ENCODE data around the gene SPRING1. TPM values are rescaled to one million over a fixed set of nuclear protein-coding genes. Genes with fewer than 3 reads are reported as not detected.

Gene SPRING1
- total and polyA plus RNA-seq, 2 donors (not counting 1 experiment from before 2014, with no cell fraction given) = 12.9 to 43.7 TPM

- H3K9me3 Mint-ChIP-seq (ENCODE audit: insufficient read depth) = no peaks in the 10 kb centered on the region
- no peaks in the 10 kb centered on the region for H3K9me3 ChIP-seq (ENCODE audit: control extremely low read depth in 1 of 3, control insufficient read depth in 2 of 3, insufficient read depth in 1 of 3, low read length in 2 of 3)
- H3K4me1 Mint-ChIP-seq = peaks cover 27% of the 10 kb centered on the region
- peaks cover 45% of the 10 kb centered on the region for H4K20me1 ChIP-seq (ENCODE audit: control insufficient read depth, insufficient read depth, low read length, poor library complexity, severe bottlenecking)
- no peaks in the 10 kb centered on the region for H3K27me3 Mint-ChIP-seq
- peaks cover 73% of the 10 kb centered on the region for H3K79me2 ChIP-seq (ENCODE audit: control insufficient read depth, insufficient read depth, low read length)
- intact Hi-C loops (cut with micrococcal nuclease) = no loop called here
- peaks cover 5 to 30% of the 10 kb centered on the region in 2 experiments for H3K36me3 ChIP-seq (replicated peaks in 1 of 2; ENCODE audit: control extremely low read depth in 1 of 2, control insufficient read depth in 1 of 2, extremely low read depth in 1 of 2, insufficient read depth in 2 of 2, low read length in 1 of 2)
- H3K27me3 ChIP-seq (replicated peaks in 1 of 4; ENCODE audit: control extremely low read depth in 1 of 4, control insufficient read depth in 3 of 4, insufficient read depth in 4 of 4, low read length in 3 of 4) = no peaks in the 10 kb centered on the region
- no peak for TF ChIP-seq EZH2 (IDR thresholded peaks at IDR 0.05; ENCODE audit: borderline replicate concordance, insufficient read depth, low read depth, low read length, poor library complexity, severe bottlenecking)
- no peak for TF ChIP-seq CTCF (IDR thresholded peaks at IDR 0.05)
- H3K4me1 ChIP-seq (ENCODE audit: control insufficient read depth in 2 of 2, insufficient read depth in 2 of 2, low read length in 2 of 2) = no peaks in the 10 kb centered on the region
- ChIA-PET CTCF (interaction anchor here (0.8 to 1.6 kb wide), 3 partner anchors 18 to 155 kb away, joined by 3 to 7 read pairs (median 6); partner anchors contain the start of gene HRK), POLR2A (no interaction called here)
- no peak overlapping the region for H3K27ac ChIP-seq (ENCODE audit: low read length in 2 of 2)
- H3K4me3 Mint-ChIP-seq = no peak overlapping the region
- WGBS (ENCODE audit: insufficient coverage) = 91% methylated on average over 4 of the region's 4 CpGs
- no peak overlapping the region for H3K4me2 ChIP-seq (replicated peaks; ENCODE audit: low read depth, low read length, poor library complexity, severe bottlenecking)
- H3K4me3 ChIP-seq (ENCODE audit: control extremely low read depth in 1 of 5, extremely low read depth in 1 of 5, insufficient read depth in 1 of 5, low read depth in 2 of 5, low read length in 4 of 5) = no peak overlapping the region
- no peak for ATAC-seq (ENCODE audit: low read depth)
- H3K9ac ChIP-seq (ENCODE audit: low read length) = no peak overlapping the region
- no peak overlapping the region for H3K27ac Mint-ChIP-seq
- H2AFZ ChIP-seq (ENCODE audit: insufficient read depth, low read depth, low read length, poor library complexity, severe bottlenecking) = no peak overlapping the region
- no peak for DNase-seq
Measured at GRCh38 chr12:116726694-116727093, 11.2 kb downstream of the SPRING1 start.

GRCh38 chr12:116722245-116722644, 15.6 kb downstream of the SPRING1 start:
- TF ChIP-seq EZH2 (IDR thresholded peaks at IDR 0.05; ENCODE audit: borderline replicate concordance, insufficient read depth, low read depth, low read length, poor library complexity, severe bottlenecking) = no peak
- TF ChIP-seq CTCF (IDR thresholded peaks at IDR 0.05) = no peak
- no peak for ATAC-seq (ENCODE audit: low read depth)
- intact Hi-C loops (cut with micrococcal nuclease) = no loop called here
- Histone ChIP-seq H3K4me2 (replicated peaks; ENCODE audit: low read depth, low read length, poor library complexity, severe bottlenecking) (no peak overlapping the region), H3K9me3 (ENCODE audit: control extremely low read depth in 1 of 3, control insufficient read depth in 2 of 3, insufficient read depth in 1 of 3, low read length in 2 of 3) (no peaks in the 10 kb centered on the region), H3K79me2 (ENCODE audit: control insufficient read depth, insufficient read depth, low read length) (peaks cover 36% of the 10 kb centered on the region), H3K9ac (ENCODE audit: low read length) (no peak overlapping the region), H4K20me1 (ENCODE audit: control insufficient read depth, insufficient read depth, low read length, poor library complexity, severe bottlenecking) (peaks cover 22% of the 10 kb centered on the region), H2AFZ (ENCODE audit: insufficient read depth, low read depth, low read length, poor library complexity, severe bottlenecking) (no peak overlapping the region), H3K27ac (ENCODE audit: low read length in 2 of 2) (no peak overlapping the region), H3K36me3 (replicated peaks in 1 of 2; ENCODE audit: control extremely low read depth in 1 of 2, control insufficient read depth in 1 of 2, extremely low read depth in 1 of 2, insufficient read depth in 2 of 2, low read length in 1 of 2) (peaks cover 0 to 43% of the 10 kb centered on the region in 2 experiments), H3K27me3 (replicated peaks in 1 of 4; ENCODE audit: control extremely low read depth in 1 of 4, control insufficient read depth in 3 of 4, insufficient read depth in 4 of 4, low read length in 3 of 4) (no peaks in the 10 kb centered on the region), H3K4me3 (ENCODE audit: control extremely low read depth in 1 of 5, extremely low read depth in 1 of 5, insufficient read depth in 1 of 5, low read depth in 2 of 5, low read length in 4 of 5) (no peak overlapping the region), H3K4me1 (ENCODE audit: control insufficient read depth in 2 of 2, insufficient read depth in 2 of 2, low read length in 2 of 2) (no peaks in the 10 kb centered on the region)
- no peak for DNase-seq
- ChIA-PET POLR2A (interaction anchor here (0.6 kb wide), 1 partner anchor 145 kb away, joined by 7 read pairs; no protein-coding TSS in a partner anchor), CTCF (interaction anchor here (0.6 to 2.3 kb wide), 6 partner anchors 9 to 176 kb away, joined by 3 to 11 read pairs (median 3); partner anchors contain the start of gene HRK)
- Mint-ChIP-seq H3K9me3 (ENCODE audit: insufficient read depth) (no peaks in the 10 kb centered on the region), H3K4me3 (no peak overlapping the region), H3K27ac (no peak overlapping the region), H3K27me3 (no peaks in the 10 kb centered on the region), H3K4me1 (peaks cover 26% of the 10 kb centered on the region)

Data from B cell (primary cell).